GM23338 (cell line): ENCODE data around the gene SPTBN4.

ENCODE experiments used
- CTCF ChIP-seq, 2 experiments: fragments of 200-600 bp in 1 of 2; sonication (generic) in 1 of 2; conservative IDR thresholded peaks; 2 replicates each; pipeline versions ENCODE4 v1.5.1 to v1.6.1; 2016 to 2017; ENCODE audit warnings: antibody characterized with exemption in 2 of 2, low read depth in 2 of 2, mild to moderate bottlenecking in 2 of 2, moderate library complexity in 1 of 2
- EZH2 ChIP-seq: fragments of 200-600 bp; sonication (generic); IDR thresholded peaks from one replicate; pipeline ENCODE4 v1.8.0; 2017; ENCODE audit warnings: antibody characterized with exemption, mild to moderate bottlenecking, low read depth; ENCODE audit not compliant: unreplicated experiment
- EZH2phosphoT487 ChIP-seq: fragments of 200-600 bp; sonication (generic); IDR thresholded peaks from one replicate; pipeline ENCODE4 v1.8.1; 2018; ENCODE audit warnings: antibody characterized with exemption; ENCODE audit not compliant: unreplicated experiment
- POLR2AphosphoS5 ChIP-seq: IDR thresholded peaks from 2 replicates; pipeline ENCODE4 v1.6.1; 2016; ENCODE audit warnings: antibody characterized with exemption, low read depth
- REST ChIP-seq: IDR thresholded peaks from one replicate; pipeline ENCODE4 v1.6.1; 2018; ENCODE audit warnings: antibody characterized with exemption; ENCODE audit not compliant: unreplicated experiment

- TF ChIP-seq EZH2 (no peak), CTCF (conservative IDR thresholded peaks at IDR 0.05; ENCODE audit: low read depth in 2 of 2) (no peak), REST (no peak), EZH2phosphoT487 (no peak), POLR2AphosphoS5 (no peak)
Measured at GRCh38 chr19:40472516-40472915, 5.7 kb downstream of the SPTBN4 start.
